IPS-20b (cell line): ENCODE results near the gene PCMTD2.

Source experiments
- H3K27ac ChIP-seq: one replicate; pipeline ENCODE4 v1.5.1; 2013; ENCODE audit warnings: low read length
- H3K27me3 ChIP-seq: 2 replicates; pipeline ENCODE4 v1.6.1; 2013; ENCODE audit warnings: mild to moderate bottlenecking, low read length, inconsistent platforms; ENCODE audit not compliant: insufficient read depth
- H3K36me3 ChIP-seq: 2 replicates; pipeline ENCODE4 v1.6.1; 2013; ENCODE audit warnings: low read depth, mild to moderate bottlenecking, inconsistent platforms, low read length, moderate library complexity; ENCODE audit not compliant: insufficient read depth
- H3K4me1 ChIP-seq: 2 replicates; pipeline ENCODE4 v1.6.1; 2013; ENCODE audit warnings: mild to moderate bottlenecking, control low read depth, inconsistent platforms, low read length, moderate library complexity; ENCODE audit not compliant: insufficient read depth
- H3K4me3 ChIP-seq: 2 replicates; pipeline ENCODE4 v1.5.1; 2013; ENCODE audit warnings: mild to moderate bottlenecking, low read length, inconsistent platforms
- H3K9ac ChIP-seq: 2 replicates; pipeline ENCODE4 v1.6.1; 2013; ENCODE audit warnings: low read depth, mild to moderate bottlenecking, inconsistent platforms, low read length, moderate library complexity
- H3K9me3 ChIP-seq: 2 replicates; pipeline ENCODE4 v1.6.1; 2013; ENCODE audit warnings: mild to moderate bottlenecking, low read depth, low read length, inconsistent platforms; ENCODE audit not compliant: insufficient read depth

Gene PCMTD2

GRCh38 chr20:64244281-64244805 is 11.2 kb upstream of the PCMTD2 start:
- Histone ChIP-seq H3K9ac (no peak overlapping the region), H3K9me3 (no peaks in the 10 kb centered on the region), H3K27ac (no peak overlapping the region), H3K4me3 (no peak overlapping the region), H3K36me3 (no peaks in the 10 kb centered on the region), H3K4me1 (no peaks in the 10 kb centered on the region), H3K27me3 (no peaks in the 10 kb centered on the region)

DNA sequence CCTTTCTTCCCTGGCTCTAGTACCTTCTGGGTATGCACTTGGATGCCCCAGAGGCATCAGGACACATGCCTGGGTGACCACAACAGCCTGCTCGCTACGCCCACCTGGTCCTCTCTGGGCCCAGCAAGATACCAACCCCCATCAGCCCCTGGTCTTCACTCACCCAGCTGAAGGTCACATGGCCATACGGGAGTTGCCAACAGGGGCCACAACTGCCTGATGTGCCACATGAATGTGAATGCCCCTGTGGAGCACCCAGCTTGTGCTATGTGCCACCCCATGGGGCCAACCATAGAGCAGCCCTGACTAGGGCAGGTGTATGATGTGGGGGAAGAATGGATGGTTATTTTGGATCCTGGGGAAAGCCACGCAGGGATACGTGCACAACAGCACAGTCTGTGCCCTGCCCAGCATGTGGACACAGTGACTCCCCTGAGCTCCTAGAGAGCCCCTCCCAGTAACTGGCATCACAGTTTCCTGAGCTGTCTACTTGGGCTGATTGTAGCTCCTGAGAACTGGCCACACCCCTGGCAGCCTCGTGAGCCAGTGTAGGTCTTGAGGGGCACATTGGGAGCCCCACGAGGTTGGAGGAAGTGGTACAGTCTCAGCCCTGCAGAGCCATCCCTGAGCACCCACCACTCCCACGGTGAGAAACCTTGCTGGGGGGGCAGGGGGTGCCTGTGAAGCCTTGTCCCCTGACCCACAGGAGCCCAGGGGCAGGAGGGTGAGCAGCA is 10.5 kb upstream of the PCMTD2 start:
- H3K36me3 ChIP-seq = no peaks in the 10 kb centered on the region
- H3K27ac ChIP-seq = no peak overlapping the region
- H3K9me3 ChIP-seq = no peaks in the 10 kb centered on the region
- H3K4me3 ChIP-seq = no peak overlapping the region
- no peak overlapping the region for H3K9ac ChIP-seq
- peaks cover under 1% of the 10 kb centered on the region; the same call in 1 of the 2 replicates for H3K27me3 ChIP-seq
- H3K4me1 ChIP-seq = no peaks in the 10 kb centered on the region

- H3K4me3 ChIP-seq = no peak overlapping the region
- H3K9ac ChIP-seq = no peak overlapping the region
- H3K36me3 ChIP-seq = no peaks in the 10 kb centered on the region
- no peaks in the 10 kb centered on the region for H3K4me1 ChIP-seq
- peaks cover 10% of the 10 kb centered on the region for H3K27me3 ChIP-seq
- H3K9me3 ChIP-seq = no peaks in the 10 kb centered on the region
- H3K27ac ChIP-seq = no peak overlapping the region
Measured at GRCh38 chr20:64245746-64246595, 9.6 kb upstream of the PCMTD2 start.

DNA sequence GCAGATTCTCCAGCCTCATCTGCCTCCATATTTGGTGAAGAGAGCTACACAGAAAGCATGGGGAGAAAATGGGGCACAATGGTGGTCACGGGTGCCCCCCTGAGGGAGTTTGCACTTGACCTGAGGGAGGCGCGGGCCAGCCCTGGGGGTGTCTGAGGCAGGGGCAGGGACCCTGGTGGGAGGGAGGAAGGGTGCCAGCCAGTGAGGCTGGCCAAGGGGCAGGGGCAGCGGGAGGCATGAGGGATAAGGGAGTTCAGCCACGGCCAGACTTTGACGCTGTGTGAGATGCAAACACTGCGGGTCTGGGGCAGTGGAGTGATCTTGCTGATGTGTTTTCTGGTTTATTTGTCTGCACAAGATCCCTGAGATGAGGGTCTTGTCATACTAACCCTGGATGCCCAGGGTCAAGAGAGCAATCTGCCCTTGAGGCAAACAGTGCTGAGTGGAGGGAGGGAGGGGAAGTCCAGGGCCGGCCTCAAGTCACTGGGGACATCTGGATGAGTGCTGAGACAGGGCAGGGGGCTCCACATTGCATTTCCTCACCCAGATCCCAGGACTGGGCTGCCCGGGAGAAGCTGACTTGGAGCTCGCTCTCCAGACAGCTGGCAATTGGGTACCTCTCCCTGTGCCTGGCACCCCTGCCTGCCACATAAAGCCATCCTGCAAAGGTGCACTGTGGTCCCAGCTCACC is 8.8 kb upstream of the PCMTD2 start:
- H3K4me1 ChIP-seq = no peaks in the 10 kb centered on the region
- H3K27me3 ChIP-seq = peaks cover 11% of the 10 kb centered on the region
- H3K9me3 ChIP-seq = no peaks in the 10 kb centered on the region
- H3K4me3 ChIP-seq = no peak overlapping the region
- no peak overlapping the region for H3K9ac ChIP-seq
- no peaks in the 10 kb centered on the region for H3K36me3 ChIP-seq
- no peak overlapping the region for H3K27ac ChIP-seq

- peaks cover 11% of the 10 kb centered on the region for H3K27me3 ChIP-seq
Measured at GRCh38 chr20:64247307-64247618, 8.3 kb upstream of the PCMTD2 start.

DNA sequence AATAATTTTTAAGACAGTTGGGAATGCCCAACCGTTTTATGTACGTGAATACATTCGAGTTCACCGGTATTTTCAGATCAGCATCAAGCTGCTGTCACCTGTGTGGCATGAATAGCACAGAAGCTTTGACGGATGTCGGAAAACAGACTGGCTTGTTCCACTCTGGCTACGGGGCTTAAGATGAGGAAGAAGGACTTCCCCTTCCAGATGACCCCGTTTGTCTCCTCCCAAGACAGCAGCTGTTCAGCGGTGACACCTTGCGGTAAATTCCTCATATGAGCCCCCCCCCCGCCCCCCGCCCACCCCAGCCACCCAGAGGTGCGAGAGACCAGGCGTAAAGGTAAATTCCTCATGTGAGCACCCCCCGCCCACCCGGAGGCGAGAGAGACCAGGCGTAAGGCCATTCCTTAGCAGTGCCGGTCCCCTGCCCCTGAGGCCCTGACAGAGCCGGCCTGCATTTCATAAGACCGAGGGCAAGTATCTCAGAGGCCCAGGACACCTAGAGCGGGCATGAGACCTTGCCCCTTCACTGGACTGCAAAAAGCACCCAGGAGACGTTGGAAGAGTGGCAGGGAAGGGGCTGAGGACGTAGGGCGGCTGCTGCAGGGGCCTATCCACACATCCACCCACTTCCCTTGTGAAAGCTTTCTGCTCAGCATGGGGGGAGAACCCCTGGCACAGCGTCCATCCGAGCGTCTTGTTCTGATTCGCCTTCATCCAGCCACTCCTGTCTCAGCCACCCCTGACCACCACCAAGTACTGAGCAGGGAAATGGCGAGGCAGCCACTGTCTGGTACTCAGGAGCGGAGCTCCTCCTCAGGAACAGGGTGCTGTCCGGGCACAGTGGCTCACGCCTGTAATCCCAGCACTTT is 7.3 kb upstream of the PCMTD2 start:
- Histone ChIP-seq H3K4me3 (no peak overlapping the region), H3K9ac (no peak overlapping the region), H3K36me3 (no peaks in the 10 kb centered on the region), H3K4me1 (no peaks in the 10 kb centered on the region), H3K27me3 (peaks cover 11% of the 10 kb centered on the region), H3K9me3 (no peaks in the 10 kb centered on the region), H3K27ac (no peak overlapping the region)

More at GRCh38 chr20:64247307-64247618, 8.3 kb upstream of the PCMTD2 start:
- Histone ChIP-seq H3K4me1 (no peaks in the 10 kb centered on the region), H3K9me3 (no peaks in the 10 kb centered on the region), H3K4me3 (no peak overlapping the region), H3K9ac (no peak overlapping the region), H3K27ac (no peak overlapping the region), H3K36me3 (no peaks in the 10 kb centered on the region)

DNA sequence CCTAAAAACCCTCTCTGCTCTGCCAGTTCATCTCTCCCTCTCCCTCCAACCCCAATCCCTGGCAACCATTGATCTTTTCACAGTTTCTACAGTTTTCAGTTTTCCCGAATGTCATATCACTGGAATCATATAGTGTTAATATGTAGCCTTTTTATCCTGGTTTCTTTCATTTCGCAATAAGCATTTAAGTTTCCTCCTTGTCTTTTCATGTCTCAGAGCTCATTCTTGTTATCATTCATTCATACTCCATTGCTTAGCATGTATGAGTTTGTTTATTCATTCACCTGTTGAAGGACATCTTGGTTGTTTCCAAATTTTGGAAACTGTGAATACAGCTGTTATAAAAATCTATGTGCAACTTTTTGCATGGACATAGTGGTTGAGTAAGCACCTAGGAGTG is 5.5 kb upstream of the PCMTD2 start:
- Histone ChIP-seq H3K4me3 (no peak overlapping the region), H3K9me3 (no peaks in the 10 kb centered on the region), H3K4me1 (peaks cover 3% of the 10 kb centered on the region; the same call in 1 of the 2 replicates), H3K9ac (no peak overlapping the region), H3K27me3 (peaks cover 11% of the 10 kb centered on the region), H3K36me3 (no peaks in the 10 kb centered on the region), H3K27ac (no peak overlapping the region)

DNA sequence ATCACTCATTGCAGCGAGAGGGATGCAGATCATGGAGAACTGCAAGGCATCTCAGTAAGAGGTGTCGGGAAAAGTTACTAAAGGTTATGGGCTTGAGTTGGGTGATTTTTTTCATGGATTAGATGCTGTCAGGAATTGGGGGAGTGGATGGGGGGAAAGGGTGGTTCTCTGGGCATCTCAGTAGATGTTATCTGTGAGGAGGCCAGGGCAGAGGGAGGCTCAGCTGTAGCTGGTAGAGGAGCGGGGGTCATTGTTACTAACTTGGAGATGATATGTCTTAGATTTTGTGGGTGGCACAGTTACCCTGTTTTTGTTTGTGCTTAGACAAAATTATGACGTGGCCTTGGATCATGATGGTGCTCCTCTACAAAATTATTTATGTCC is 2.6 kb upstream of the PCMTD2 start:
- no peaks in the 10 kb centered on the region for H3K9me3 ChIP-seq
- peaks cover 8% of the 10 kb centered on the region; the same call in 1 of the 2 replicates for H3K4me1 ChIP-seq
- H3K9ac ChIP-seq = no peak overlapping the region
- H3K27me3 ChIP-seq = peaks cover 11% of the 10 kb centered on the region
- H3K27ac ChIP-seq = no peak overlapping the region
- no peak overlapping the region for H3K4me3 ChIP-seq
- H3K36me3 ChIP-seq = no peaks in the 10 kb centered on the region

DNA sequence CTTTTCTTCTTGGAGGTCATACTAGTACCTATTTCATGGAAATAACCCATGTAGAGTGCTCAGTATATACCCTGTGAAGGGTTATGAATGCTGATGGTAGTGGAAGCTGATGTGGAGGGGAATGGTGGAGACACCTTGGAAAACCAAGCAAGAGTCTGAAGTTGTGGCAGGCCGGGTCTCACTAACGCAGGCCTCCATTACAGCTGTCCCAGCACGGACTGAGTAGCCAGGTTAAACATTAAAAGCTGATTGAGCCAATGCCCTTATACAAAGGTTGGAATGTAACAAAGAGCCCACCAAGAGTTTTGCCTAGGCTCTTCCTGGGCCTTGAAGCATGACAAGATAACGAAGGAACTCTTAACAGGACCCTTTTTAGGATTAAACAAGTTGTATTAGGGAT is 2.1 kb upstream of the PCMTD2 start:
- H3K4me3 ChIP-seq = no peak overlapping the region
- H3K9ac ChIP-seq = no peak overlapping the region
- peaks cover 8% of the 10 kb centered on the region for H3K4me1 ChIP-seq
- H3K27me3 ChIP-seq = peaks cover 11% of the 10 kb centered on the region
- H3K9me3 ChIP-seq = no peaks in the 10 kb centered on the region
- no peak overlapping the region for H3K27ac ChIP-seq
- H3K36me3 ChIP-seq = no peaks in the 10 kb centered on the region

- Histone ChIP-seq H3K36me3 (no peaks in the 10 kb centered on the region), H3K4me3 (no peak overlapping the region), H3K4me1 (peaks cover 13% of the 10 kb centered on the region), H3K27ac (no peak overlapping the region), H3K27me3 (peaks cover 11% of the 10 kb centered on the region), H3K9ac (no peak overlapping the region), H3K9me3 (no peaks in the 10 kb centered on the region)
Measured at GRCh38 chr20:64254156-64254555, 1.4 kb upstream of the PCMTD2 start.
